ENCODE results near the gene IL21R.

Gene IL21R

DNA sequence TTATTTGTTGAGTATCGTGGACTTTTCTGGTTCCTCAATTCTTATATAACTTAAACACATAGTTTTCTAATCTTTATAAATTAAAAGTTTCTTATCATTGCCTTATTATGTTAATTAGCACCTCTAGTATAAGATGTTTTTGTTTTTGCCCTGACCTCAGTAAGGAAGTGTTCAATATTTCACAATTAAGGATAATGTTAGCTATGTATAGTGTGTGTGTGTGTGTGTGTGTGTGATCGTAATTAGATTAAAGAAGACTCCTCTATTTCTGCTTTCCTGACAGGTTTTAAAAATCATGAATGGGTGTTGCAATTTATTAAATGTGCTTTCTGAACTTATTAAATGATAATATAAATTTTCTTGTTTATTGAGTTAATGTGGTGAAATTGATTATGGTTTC, 12.0 kb downstream of the IL21R start:
- Histone ChIP-seq H3K36me3 (replicated peaks) (no peaks in the 10 kb centered on the region), H3K4me3 (ENCODE audit: low read depth, low read length) (no peak overlapping the region), H3K27ac (no peak overlapping the region), H3K27me3 (replicated peaks) (no peaks in the 10 kb centered on the region)
- DNase-seq = no peak
- in situ Hi-C loops (cut with HindIII; ENCODE audit: low pct_ligation_motif_present, low sequenced_read_pairs) = no loop called here
- TF ChIP-seq, protein P1, sequence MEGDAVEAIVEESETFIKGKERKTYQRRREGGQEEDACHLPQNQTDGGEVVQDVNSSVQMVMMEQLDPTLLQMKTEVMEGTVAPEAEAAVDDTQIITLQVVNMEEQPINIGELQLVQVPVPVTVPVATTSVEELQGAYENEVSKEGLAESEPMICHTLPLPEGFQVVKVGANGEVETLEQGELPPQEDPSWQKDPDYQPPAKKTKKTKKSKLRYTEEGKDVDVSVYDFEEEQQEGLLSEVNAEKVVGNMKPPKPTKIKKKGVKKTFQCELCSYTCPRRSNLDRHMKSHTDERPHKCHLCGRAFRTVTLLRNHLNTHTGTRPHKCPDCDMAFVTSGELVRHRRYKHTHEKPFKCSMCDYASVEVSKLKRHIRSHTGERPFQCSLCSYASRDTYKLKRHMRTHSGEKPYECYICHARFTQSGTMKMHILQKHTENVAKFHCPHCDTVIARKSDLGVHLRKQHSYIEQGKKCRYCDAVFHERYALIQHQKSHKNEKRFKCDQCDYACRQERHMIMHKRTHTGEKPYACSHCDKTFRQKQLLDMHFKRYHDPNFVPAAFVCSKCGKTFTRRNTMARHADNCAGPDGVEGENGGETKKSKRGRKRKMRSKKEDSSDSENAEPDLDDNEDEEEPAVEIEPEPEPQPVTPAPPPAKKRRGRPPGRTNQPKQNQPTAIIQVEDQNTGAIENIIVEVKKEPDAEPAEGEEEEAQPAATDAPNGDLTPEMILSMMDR (IDR thresholded peaks at IDR 0.05; ENCODE audit: low read depth, low read length, missing control alignments) = no peak

DNA sequence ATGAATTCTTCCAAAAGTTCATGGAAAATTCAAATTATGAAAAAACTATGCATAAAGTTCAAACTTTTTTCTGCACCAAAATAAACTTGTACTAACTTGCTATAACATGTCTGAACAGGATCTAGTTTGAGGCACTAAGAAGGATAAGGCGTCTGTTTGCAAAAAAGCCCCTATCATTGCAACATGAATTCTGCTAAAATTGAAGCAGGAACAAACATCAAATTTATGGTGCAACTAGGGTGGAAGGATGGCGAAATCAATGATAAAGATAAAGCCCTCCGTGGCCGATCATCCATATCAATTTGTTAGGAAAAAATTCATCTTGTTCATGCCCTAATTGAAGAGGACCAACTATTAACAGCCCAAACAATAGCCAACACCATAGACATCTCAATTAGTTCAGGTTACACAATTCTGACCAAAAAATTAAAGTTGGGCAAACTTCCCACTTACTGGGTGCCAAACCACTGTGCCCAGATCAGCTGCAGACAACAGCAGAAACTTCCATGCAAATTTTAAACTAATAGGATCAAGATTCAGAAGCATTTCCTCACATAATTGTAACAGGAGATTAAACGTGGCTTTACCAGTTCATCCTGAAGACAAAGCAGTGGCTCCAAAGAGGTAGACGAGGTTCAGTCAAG, 12.9 kb downstream of the IL21R start:
- H3K36me3 ChIP-seq (replicated peaks) = no peaks in the 10 kb centered on the region
- no peak for DNase-seq
- TF ChIP-seq, protein P1 (IDR thresholded peaks at IDR 0.05; ENCODE audit: low read depth, low read length, missing control alignments) = no peak
- H3K27ac ChIP-seq = no peak overlapping the region
- H3K4me3 ChIP-seq (ENCODE audit: low read depth, low read length) = no peak overlapping the region
- no peaks in the 10 kb centered on the region for H3K27me3 ChIP-seq (replicated peaks)
- in situ Hi-C loops (cut with HindIII; ENCODE audit: low pct_ligation_motif_present, low sequenced_read_pairs) = no loop called here

DNA sequence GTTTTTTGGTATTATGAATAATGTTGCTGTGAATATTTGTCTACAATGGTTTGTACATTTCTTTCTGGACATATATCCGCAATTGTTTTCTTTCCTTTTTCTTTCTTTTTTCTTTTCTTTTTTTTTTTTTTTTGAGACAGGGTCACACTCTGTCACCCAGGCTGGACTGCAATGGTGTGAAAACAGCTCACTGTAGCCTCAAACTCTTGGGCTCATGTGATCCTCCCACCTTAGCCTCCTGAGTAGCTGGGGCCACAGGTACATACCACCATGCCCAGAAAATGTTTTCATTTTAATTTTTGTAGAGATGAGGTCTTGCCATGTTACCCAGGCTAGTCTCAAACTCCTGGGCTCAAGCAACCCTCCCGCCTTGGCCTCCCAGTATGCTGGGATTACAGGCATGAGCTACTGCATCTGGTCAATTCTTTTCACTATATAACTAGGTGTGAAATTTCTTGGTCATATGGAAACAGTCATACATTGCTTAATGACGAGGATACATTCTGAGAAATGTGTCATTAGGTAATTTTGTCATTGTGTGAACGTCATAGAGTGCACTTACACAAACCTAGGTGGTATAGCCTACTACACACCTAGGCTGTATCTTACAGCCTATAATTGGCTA, 15.2 kb downstream of the IL21R start:
- no peak overlapping the region for H3K27ac ChIP-seq
- TF ChIP-seq, protein P1 (IDR thresholded peaks at IDR 0.05; ENCODE audit: low read depth, low read length, missing control alignments) = no peak
- in situ Hi-C loops (cut with HindIII; ENCODE audit: low pct_ligation_motif_present, low sequenced_read_pairs) = no loop called here
- no peak overlapping the region for H3K4me3 ChIP-seq (ENCODE audit: low read depth, low read length)
- DNase-seq = no peak
- H3K27me3 ChIP-seq (replicated peaks) = no peaks in the 10 kb centered on the region
- H3K36me3 ChIP-seq (replicated peaks) = no peaks in the 10 kb centered on the region

DNA sequence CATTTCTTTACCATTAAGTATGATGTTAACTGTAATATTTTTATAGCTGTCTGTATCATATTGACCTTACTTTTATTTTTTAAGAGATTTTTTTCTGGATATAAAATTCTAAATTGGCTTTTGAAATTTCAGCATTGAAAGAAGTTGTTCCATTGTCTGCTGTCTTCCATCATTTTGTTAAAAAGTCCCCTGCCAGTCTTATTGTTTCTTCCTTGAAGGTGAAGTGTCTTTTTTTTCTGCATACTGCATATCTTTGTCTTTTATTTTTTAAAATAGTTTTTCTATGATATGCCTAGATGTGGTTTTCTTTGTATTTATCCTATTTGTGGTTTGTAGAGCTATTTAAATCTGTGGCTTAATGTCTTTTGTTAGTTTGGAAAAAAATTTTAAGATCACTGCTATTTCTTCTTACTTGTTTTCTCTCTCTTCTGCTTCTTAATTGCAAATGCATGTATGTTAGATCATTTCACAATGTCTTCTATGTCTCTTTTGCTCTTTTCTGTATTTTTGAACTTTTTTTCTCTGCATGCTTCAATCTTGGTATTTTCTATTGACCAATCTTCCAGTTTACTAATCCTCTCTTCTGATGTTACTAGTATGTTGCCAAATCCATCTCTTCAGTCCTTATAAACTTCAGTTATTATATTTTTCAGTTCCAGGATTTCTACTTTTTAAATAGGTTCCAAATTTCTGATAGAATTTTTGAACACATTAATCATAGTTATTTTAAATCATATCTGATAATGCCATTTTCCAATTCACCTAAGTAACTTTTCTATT, 20.2 kb downstream of the IL21R start:
- DNase-seq = no peak
- Histone ChIP-seq H3K27me3 (replicated peaks) (no peaks in the 10 kb centered on the region), H3K4me3 (ENCODE audit: low read depth, low read length) (no peak overlapping the region), H3K27ac (no peak overlapping the region), H3K36me3 (replicated peaks) (no peaks in the 10 kb centered on the region)
- in situ Hi-C loops (cut with HindIII; ENCODE audit: low pct_ligation_motif_present, low sequenced_read_pairs) = no loop called here
- TF ChIP-seq, protein P1 (IDR thresholded peaks at IDR 0.05; ENCODE audit: low read depth, low read length, missing control alignments) = no peak

DNA sequence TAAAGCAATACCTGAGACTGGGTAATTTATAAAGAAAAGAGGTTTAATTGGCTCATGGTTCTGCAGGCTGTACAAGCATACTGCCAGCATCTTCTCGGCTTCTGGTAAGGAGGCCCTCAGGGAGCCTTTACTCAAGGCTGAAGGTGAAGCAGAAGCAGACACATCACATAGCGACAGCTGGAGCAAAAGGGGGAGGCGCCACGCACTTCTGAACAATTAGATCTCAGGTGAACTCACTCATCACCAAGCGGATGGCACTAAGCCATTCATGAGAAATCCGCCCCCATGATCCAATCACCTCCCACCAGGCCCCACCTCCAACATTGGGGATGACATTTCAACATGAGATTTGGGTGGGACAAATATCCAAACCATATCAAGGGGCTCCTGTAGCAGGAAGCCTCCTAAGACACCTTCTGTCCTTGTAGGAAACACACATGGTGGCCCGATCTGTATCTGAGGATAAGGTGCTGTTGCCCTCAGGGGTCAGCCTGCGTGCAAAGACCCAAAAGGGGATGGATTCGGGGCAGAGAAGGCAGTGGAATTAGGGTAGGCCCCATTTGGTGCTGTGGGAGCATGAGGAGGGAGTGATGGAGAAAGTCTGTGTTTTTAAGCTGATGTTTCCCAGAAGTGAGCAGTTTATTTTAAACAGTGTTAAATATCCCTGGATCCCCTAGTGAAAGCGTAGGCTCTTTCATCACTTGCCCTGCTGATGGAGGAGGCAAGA, 23.0 kb downstream of the IL21R start:
- Histone ChIP-seq H3K27ac (no peak overlapping the region), H3K36me3 (replicated peaks) (no peaks in the 10 kb centered on the region), H3K27me3 (replicated peaks) (no peaks in the 10 kb centered on the region), H3K4me3 (ENCODE audit: low read depth, low read length) (no peak overlapping the region)
- in situ Hi-C loops (cut with HindIII; ENCODE audit: low pct_ligation_motif_present, low sequenced_read_pairs) = no loop called here
- TF ChIP-seq, protein P1 (IDR thresholded peaks at IDR 0.05; ENCODE audit: low read depth, low read length, missing control alignments) = no peak
- DNase-seq = no peak
